Measurements from ENCODE around the gene KIAA1217.

- TF ChIP-seq POLR2A (IDR thresholded peaks at IDR 0.05) (no peak), CTCF (IDR thresholded peaks at IDR 0.05) (no peak)
Measured at GRCh38 chr10:24596217-24596930, 387.4 kb downstream of the KIAA1217 start.

All from lower leg skin (tissue), 3 donors.